Measurements from ENCODE around the gene SLC24A3.
"Not testable (repeated sequence)": the region's sequence is repeated elsewhere in the genome, so short reads cannot be mapped to it uniquely, and the experiment has no call there.

The SLC24A3 gene

DNA sequence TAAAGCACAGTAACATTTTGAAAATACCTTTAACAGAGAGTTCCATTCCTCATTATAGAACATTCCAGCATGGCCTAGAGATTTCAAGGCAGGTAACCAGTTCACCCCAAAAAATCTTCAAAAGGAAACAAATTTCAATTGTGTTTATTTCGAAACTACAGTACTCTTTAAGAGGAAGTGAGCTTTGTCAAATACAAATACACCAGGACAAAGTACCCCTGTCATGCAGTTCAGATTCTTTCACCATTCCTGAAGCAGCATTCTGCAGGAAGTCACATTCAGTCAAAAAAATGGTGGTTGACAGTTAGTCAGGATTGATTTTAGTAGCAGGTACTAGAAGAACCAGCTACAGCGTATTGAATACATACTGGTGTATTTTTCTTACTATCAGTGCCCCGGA is 456.0 kb downstream of the SLC24A3 start:
- DNase-seq (ENCODE audit: low read depth, low spot score) = no peak
- in situ Hi-C loops (cut with HindIII; ENCODE audit: low sequenced_read_pairs) = no loop called here
- TF ChIP-seq, protein P1, sequence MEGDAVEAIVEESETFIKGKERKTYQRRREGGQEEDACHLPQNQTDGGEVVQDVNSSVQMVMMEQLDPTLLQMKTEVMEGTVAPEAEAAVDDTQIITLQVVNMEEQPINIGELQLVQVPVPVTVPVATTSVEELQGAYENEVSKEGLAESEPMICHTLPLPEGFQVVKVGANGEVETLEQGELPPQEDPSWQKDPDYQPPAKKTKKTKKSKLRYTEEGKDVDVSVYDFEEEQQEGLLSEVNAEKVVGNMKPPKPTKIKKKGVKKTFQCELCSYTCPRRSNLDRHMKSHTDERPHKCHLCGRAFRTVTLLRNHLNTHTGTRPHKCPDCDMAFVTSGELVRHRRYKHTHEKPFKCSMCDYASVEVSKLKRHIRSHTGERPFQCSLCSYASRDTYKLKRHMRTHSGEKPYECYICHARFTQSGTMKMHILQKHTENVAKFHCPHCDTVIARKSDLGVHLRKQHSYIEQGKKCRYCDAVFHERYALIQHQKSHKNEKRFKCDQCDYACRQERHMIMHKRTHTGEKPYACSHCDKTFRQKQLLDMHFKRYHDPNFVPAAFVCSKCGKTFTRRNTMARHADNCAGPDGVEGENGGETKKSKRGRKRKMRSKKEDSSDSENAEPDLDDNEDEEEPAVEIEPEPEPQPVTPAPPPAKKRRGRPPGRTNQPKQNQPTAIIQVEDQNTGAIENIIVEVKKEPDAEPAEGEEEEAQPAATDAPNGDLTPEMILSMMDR (IDR thresholded peaks at IDR 0.05; ENCODE audit: low read depth, low read length) = no peak
- H3K4me3 ChIP-seq (ENCODE audit: low read depth, low read length) = no peak overlapping the region

DNA sequence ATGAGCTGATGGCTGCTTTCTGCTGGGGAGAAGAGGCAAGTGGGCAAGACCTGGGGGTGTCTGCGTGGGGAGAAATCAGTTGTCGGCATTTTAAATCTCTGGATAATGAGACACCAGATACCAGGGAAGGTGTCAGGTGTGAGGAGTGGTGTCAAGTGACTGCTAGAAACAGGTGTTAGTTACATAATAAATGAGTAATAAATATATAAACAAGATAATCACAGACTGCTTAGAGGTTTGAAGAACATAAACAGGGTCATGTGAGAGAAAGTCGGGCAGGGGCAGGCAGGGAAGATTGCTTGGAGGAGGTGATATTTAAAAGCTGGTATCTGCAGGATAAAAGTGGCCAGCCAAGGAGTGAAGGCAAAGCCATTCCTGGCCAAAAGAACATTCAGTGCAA is 458.4 kb downstream of the SLC24A3 start:
- TF ChIP-seq, protein P1 (IDR thresholded peaks at IDR 0.05; ENCODE audit: low read depth, low read length) = no peak
- no peak for DNase-seq (ENCODE audit: low read depth, low spot score)
- H3K4me3 ChIP-seq (ENCODE audit: low read depth, low read length) = no peak overlapping the region
- in situ Hi-C loops (cut with HindIII; ENCODE audit: low sequenced_read_pairs) = no loop called here

- TF ChIP-seq, protein P1 (IDR thresholded peaks at IDR 0.05; ENCODE audit: low read depth, low read length) = no peak
- DNase-seq (ENCODE audit: low read depth, low spot score) = no peak
- H3K4me3 ChIP-seq (ENCODE audit: low read depth, low read length) = no peak overlapping the region
- in situ Hi-C loops (cut with HindIII; ENCODE audit: low sequenced_read_pairs) = no loop called here
Measured at GRCh38 chr20:19671374-19671773, 458.9 kb downstream of the SLC24A3 start.

DNA sequence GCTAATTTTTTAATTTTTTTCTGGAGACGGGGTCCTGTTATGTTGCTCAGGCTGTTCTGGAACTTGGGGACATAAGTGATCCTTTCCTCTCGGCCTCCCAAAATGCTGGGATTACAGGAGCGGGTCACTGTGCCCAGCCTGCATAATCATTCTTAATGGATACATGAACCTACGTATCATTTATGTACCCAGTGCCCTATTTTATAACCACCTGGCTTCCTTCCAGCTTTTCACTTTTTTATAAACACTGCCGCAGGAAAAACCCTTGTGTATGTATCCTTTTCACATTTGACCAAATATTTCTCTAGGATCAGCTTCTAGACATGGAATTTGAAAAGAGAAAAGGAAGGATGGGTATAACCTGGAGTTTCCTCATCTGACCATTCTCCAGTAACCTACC is 460.1 kb downstream of the SLC24A3 start:
- DNase-seq (ENCODE audit: low read depth, low spot score) = no peak
- TF ChIP-seq, protein P1 (IDR thresholded peaks at IDR 0.05; ENCODE audit: low read depth, low read length) = no peak
- in situ Hi-C loops (cut with HindIII; ENCODE audit: low sequenced_read_pairs) = no loop called here
- no peak overlapping the region for H3K4me3 ChIP-seq (ENCODE audit: low read depth, low read length)

DNA sequence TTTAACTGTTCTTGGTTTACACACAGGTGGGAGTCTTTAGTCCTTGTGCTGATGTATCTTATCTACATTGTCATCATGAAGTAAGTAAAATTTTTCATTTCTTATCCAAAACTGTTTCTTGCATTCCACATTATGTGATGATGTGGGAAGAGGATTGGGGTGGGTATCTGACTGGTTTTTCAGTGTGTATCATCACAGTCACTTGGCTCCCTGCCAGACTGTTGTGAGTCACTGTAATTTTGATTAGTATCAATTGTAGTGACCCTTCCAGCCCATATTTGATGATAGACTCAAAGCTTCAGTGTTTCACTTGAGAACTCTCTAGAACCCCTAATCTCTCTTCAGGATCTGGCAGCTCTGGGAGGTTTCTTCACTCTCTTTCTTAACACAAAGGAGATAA is 461.1 kb downstream of the SLC24A3 start:
- DNase-seq (ENCODE audit: low read depth, low spot score) = no peak
- in situ Hi-C loops (cut with HindIII; ENCODE audit: low sequenced_read_pairs) = no loop called here
- no peak overlapping the region for H3K4me3 ChIP-seq (ENCODE audit: low read depth, low read length)
- TF ChIP-seq, protein P1 (IDR thresholded peaks at IDR 0.05; ENCODE audit: low read depth, low read length) = no peak

GRCh38 chr20:19676202-19676601 is 463.8 kb downstream of the SLC24A3 start:
- DNase-seq (ENCODE audit: low read depth, low spot score) = no peak
- TF ChIP-seq, protein P1 (IDR thresholded peaks at IDR 0.05; ENCODE audit: low read depth, low read length) = no peak
- in situ Hi-C loops (cut with HindIII; ENCODE audit: low sequenced_read_pairs) = no loop called here
- no peak overlapping the region for H3K4me3 ChIP-seq (ENCODE audit: low read depth, low read length)

DNA sequence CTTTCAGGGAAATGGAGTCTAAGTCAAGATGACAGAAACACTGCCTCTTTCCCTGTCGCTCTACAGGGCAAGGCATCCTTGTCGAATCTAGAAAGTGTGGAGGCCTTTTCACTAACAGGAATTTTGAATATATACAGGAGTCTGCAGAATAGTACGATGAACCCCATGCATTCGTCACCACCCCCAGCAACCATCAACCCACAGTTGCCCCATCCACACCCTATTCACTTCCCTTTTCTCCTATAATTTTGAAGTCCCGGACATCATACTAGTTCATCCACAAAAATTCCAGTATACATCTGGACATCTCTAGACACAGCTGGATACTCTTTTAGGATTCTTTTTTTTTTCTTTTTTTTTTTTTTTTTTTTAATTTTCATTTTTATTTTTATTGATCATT is 464.9 kb downstream of the SLC24A3 start:
- in situ Hi-C loops (cut with HindIII; ENCODE audit: low sequenced_read_pairs) = no loop called here
- no peak for DNase-seq (ENCODE audit: low read depth, low spot score)
- no peak overlapping the region for H3K4me3 ChIP-seq (ENCODE audit: low read depth, low read length)
- TF ChIP-seq, protein P1 (IDR thresholded peaks at IDR 0.05; ENCODE audit: low read depth, low read length) = no peak

DNA sequence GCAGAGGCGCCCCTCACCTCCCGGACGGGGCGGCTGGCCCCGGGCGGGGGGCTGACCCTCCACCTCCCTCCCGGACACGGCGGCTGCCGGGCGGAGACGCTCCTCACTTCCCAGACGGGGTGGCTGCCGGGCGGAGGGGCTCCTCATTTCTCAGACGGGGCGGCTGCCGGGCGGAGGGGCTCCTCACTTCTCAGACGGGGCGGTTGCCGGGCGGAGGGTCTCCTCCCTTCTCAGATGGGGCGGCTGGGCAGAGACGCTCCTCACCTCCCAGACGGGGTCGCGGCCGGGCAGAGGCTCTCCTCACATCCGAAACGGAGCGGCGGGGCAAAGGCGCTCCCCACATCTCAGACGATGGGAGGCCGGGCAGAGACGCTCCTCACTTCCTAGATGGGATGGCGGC is 466.1 kb downstream of the SLC24A3 start:
- H3K4me3 ChIP-seq (ENCODE audit: low read depth, low read length); DNase-seq (ENCODE audit: low read depth, low spot score); in situ Hi-C loops (cut with HindIII; ENCODE audit: low sequenced_read_pairs): not testable (repeated sequence)

Measured in astrocyte of the spinal cord (primary cell).